ENCODE results near the gene KAT2B.

DNA sequence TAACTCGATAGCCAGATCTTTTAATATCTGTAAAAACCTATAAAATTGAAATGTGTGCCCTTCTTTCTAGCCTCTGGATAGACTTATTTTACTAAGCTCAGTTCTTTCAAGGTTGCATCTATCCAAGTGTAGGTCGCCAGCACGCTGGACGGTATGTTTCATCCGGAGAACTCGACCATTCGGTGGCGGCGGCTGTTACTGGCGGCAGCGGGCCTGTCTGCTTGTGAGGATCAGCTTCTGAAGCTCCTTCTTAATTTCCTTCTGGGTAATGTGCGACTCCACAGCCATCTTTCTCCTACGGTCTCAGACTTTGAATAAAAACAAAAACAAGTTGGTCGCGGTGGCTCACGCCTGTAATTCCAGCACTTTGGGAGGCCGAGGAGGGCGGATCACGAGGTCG, 32.3 kb upstream of the KAT2B start:
- TF ChIP-seq, protein P1, sequence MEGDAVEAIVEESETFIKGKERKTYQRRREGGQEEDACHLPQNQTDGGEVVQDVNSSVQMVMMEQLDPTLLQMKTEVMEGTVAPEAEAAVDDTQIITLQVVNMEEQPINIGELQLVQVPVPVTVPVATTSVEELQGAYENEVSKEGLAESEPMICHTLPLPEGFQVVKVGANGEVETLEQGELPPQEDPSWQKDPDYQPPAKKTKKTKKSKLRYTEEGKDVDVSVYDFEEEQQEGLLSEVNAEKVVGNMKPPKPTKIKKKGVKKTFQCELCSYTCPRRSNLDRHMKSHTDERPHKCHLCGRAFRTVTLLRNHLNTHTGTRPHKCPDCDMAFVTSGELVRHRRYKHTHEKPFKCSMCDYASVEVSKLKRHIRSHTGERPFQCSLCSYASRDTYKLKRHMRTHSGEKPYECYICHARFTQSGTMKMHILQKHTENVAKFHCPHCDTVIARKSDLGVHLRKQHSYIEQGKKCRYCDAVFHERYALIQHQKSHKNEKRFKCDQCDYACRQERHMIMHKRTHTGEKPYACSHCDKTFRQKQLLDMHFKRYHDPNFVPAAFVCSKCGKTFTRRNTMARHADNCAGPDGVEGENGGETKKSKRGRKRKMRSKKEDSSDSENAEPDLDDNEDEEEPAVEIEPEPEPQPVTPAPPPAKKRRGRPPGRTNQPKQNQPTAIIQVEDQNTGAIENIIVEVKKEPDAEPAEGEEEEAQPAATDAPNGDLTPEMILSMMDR (conservative IDR thresholded peaks at IDR 0.05) = no peak
- TF ChIP-seq EZH2 (IDR thresholded peaks at IDR 0.05; ENCODE audit: low read depth) = no peak

Data from PC-9 (cell line).